Measurements from ENCODE around the gene MAPKAPK2.

- TF ChIP-seq CTCF (IDR thresholded peaks at IDR 0.05) (no peak), ZFX (IDR thresholded peaks at IDR 0.05; ENCODE audit: borderline replicate concordance) (no peak)
Measured at GRCh38 chr1:206686478-206687249, 2.0 kb downstream of the MAPKAPK2 start.

Data from 22Rv1 (cell line).